ENCODE results near the gene RASA3.

GRCh38 chr13:114022309-114022669 lies 110.1 kb downstream of the RASA3 start:
- no peak for TF ChIP-seq CTCF (IDR thresholded peaks at IDR 0.05; ENCODE audit: poor library complexity, severe bottlenecking)
- TF ChIP-seq EZH2 (IDR thresholded peaks at IDR 0.05; ENCODE audit: borderline replicate concordance, insufficient read depth, low read length, poor library complexity, severe bottlenecking), result no peak
- TF ChIP-seq POLR2AphosphoS5 (IDR thresholded peaks at IDR 0.05), result no peak
- no peak for TF ChIP-seq TAF1 (IDR thresholded peaks at IDR 0.05; ENCODE audit: low read depth)
- no peak for TF ChIP-seq RAD21 (conservative IDR thresholded peaks at IDR 0.05)
